Breast epithelium (tissue), 4 donors: Measurements from ENCODE around the gene RAB27B. TPM values are rescaled to one million over a fixed set of nuclear protein-coding genes. Genes with fewer than 3 reads are reported as not detected.
A peak's percentile ranks its signal among the peaks of the same experiment; 100 is the strongest.

Experiments used
- DNase-seq, 2 donors: peaks; one replicate each; pipeline ENCODE4 v3.0.0-alpha.2; 2019; ENCODE audit warnings: low spot score in 2 of 2
- H3K27ac ChIP-seq, 2 donors: fragments of 200-600 bp; sonication (generic) in 1 of 2; one replicate each; pipeline ENCODE4 v1.5.1; 2016 to 2019; ENCODE audit warnings: mild to moderate bottlenecking in 1 of 2
- H3K27me3 ChIP-seq, 2 donors: fragments of 200-600 bp; sonication (generic) in 1 of 2; one replicate each; pipeline versions ENCODE4 v1.5.1 to v1.6.0; 2017 to 2019; ENCODE audit warnings: control low read depth in 1 of 2, mild to moderate bottlenecking in 1 of 2
- H3K36me3 ChIP-seq: fragments of 200-600 bp; one replicate; pipeline ENCODE4 v1.5.1; 2019
- H3K4me1 ChIP-seq, 2 donors: fragments of 200-600 bp; sonication (generic); one replicate each; pipeline ENCODE4 v1.5.1; 2016 to 2019; ENCODE audit warnings: control low read depth in 1 of 2
- H3K4me3 ChIP-seq, 3 donors: fragments of 200-600 bp; sonication (generic); 1 replicate in 2 of 3; 2 replicates in 1 of 3; pipeline ENCODE4 v1.5.1; 2016 to 2019; ENCODE audit warnings: mild to moderate bottlenecking in 3 of 3, moderate library complexity in 2 of 3
- H3K9me3 ChIP-seq, 2 donors: fragments of 200-600 bp; sonication (generic) in 1 of 2; one replicate each; pipeline ENCODE4 v1.5.1; 2016 to 2019; ENCODE audit warnings: control low read depth in 1 of 2
- CTCF ChIP-seq, 3 donors: fragments of 450-650 bp; IDR thresholded peaks; one replicate each; pipeline ENCODE4 v1.5.1; 2016 to 2017; ENCODE audit warnings: antibody characterized with exemption in 3 of 3, mild to moderate bottlenecking in 3 of 3, moderate library complexity in 3 of 3
- POLR2A ChIP-seq: fragments of 450-650 bp; IDR thresholded peaks from one replicate; pipeline ENCODE4 v1.6.1; 2016; ENCODE audit warnings: antibody characterized with exemption, mild to moderate bottlenecking, moderate library complexity
- POLR2AphosphoS5 ChIP-seq, 3 donors: sonication (generic); formaldehyde crosslinking; IDR thresholded peaks; one replicate each; pipeline ENCODE4 v1.6.1; 2017; ENCODE audit warnings: antibody characterized with exemption in 3 of 3
- intact Hi-C: fragments of 100-400 bp; cut with DNase I; formaldehyde crosslinking; loops from one replicate; pipeline ENCODE4 v1.15.1; 2023; ENCODE audit warnings: low total_unique reads
- total RNA-seq, 3 donors: library from RNA; depleted of rRNA; stranded (reverse); fragments of >200 nt; gene quantifications; one replicate each; pipeline ENCODE4 v1.1.0, GENCODE V29; 2016

The RAB27B gene
- total RNA-seq, 3 donors from 2014 or later: 1.1 to 24.6 (median 11.8) TPM

- Histone ChIP-seq H3K36me3 (no peaks in the 10 kb centered on the region), H3K9me3 (no peaks in the 10 kb centered on the region), H3K4me1 (no peaks in the 10 kb centered on the region), H3K27me3 (no peaks in the 10 kb centered on the region), H3K4me3 (peak overlapping the region in 2 of 3 donors; percentile 56 to 64), H3K27ac (peak overlapping the region in 1 of 2 donors; percentile 88)
- no peak for DNase-seq
- intact Hi-C loops: no loop called here
- TF ChIP-seq POLR2AphosphoS5 (IDR thresholded peaks at IDR 0.05): no peak
- TF ChIP-seq POLR2A: no peak
- TF ChIP-seq CTCF (IDR thresholded peaks at IDR 0.05): no peak
These were observed 709 bp downstream of the RAB27B start for GRCh38 chr18:54828986-54829385.

DNA sequence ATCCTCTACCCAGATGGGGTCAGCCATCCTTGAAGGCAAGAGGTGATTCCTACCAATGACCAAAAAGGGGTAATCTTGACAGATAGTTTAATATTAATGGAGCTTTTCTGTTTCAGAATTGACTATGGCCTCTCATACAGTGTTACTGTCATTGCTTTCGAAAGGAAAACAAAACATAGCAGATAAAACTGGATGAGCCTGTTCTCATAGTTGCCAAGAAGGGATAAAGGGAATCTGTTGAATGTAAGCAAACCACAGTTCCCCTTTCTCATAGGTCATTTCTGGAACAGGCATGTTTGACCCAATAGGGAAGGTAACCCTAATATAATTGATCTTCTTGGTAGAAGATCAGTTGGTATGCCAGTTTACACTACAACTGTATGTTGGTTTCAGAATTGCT lies 1.6 kb downstream of the RAB27B start:
- intact Hi-C loops: no loop called here
- H3K4me3 ChIP-seq: peak overlapping the region in 2 of 3 donors; percentile 2 to 64
- TF ChIP-seq CTCF (IDR thresholded peaks at IDR 0.05) (no peak), POLR2AphosphoS5 (IDR thresholded peaks at IDR 0.05) (no peak), POLR2A (no peak)
- H3K27ac ChIP-seq: peak overlapping the region; percentile 70 to 88
- no peaks in the 10 kb centered on the region for H3K27me3 ChIP-seq
- no peak for DNase-seq
- no peaks in the 10 kb centered on the region for H3K36me3 ChIP-seq
- no peaks in the 10 kb centered on the region for H3K4me1 ChIP-seq
- no peaks in the 10 kb centered on the region for H3K9me3 ChIP-seq

DNA sequence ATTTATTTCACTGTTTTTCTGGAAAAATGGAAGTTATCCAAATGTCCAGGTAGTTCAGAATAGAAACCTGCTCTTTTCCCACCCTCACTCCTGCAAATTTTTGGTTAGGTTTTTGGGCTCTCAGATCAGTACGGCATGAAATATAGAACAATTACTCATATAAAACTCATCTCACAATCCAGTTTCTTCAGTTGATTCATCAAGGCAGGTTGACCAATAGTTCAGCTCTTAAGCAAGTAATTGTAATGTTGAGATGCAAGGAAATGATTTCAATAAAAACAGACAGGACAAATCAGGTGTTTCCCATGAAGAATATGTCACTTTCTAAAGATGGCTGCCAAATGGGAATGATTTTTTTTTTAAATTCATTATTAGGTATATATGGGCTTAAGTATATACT lies 2.0 kb downstream of the RAB27B start:
- Histone ChIP-seq H3K4me3 (peak overlapping the region in 1 of 3 donors; percentile 64), H3K4me1 (no peaks in the 10 kb centered on the region), H3K9me3 (no peaks in the 10 kb centered on the region), H3K36me3 (no peaks in the 10 kb centered on the region), H3K27me3 (no peaks in the 10 kb centered on the region), H3K27ac (peak overlapping the region; percentile 70 to 88)
- TF ChIP-seq POLR2AphosphoS5 (IDR thresholded peaks at IDR 0.05): no peak
- no peak for TF ChIP-seq POLR2A
- TF ChIP-seq CTCF (IDR thresholded peaks at IDR 0.05): no peak
- no peak for DNase-seq
- intact Hi-C loops: no loop called here

GRCh38 chr18:54830866-54831265 lies 2.6 kb downstream of the RAB27B start:
- no peaks in the 10 kb centered on the region for H3K36me3 ChIP-seq
- no peak for DNase-seq
- H3K27ac ChIP-seq: peak overlapping the region; percentile 70 to 88
- H3K27me3 ChIP-seq: no peaks in the 10 kb centered on the region
- no peaks in the 10 kb centered on the region for H3K9me3 ChIP-seq
- intact Hi-C loops: no loop called here
- no peaks in the 10 kb centered on the region for H3K4me1 ChIP-seq
- TF ChIP-seq CTCF (IDR thresholded peaks at IDR 0.05) (no peak), POLR2AphosphoS5 (IDR thresholded peaks at IDR 0.05) (no peak), POLR2A (no peak)
- H3K4me3 ChIP-seq: no peak overlapping the region

GRCh38 chr18:54835944-54836343 lies 7.7 kb downstream of the RAB27B start:
- intact Hi-C loops: no loop called here

More at GRCh38 chr18:54835944-54836343, 7.7 kb downstream of the RAB27B start:
- no peak for DNase-seq
- H3K4me3 ChIP-seq: no peak overlapping the region
- H3K27me3 ChIP-seq: no peaks in the 10 kb centered on the region
- no peaks in the 10 kb centered on the region for H3K4me1 ChIP-seq
- no peaks in the 10 kb centered on the region for H3K9me3 ChIP-seq
- H3K27ac ChIP-seq: no peak overlapping the region
- no peak for TF ChIP-seq POLR2A
- TF ChIP-seq POLR2AphosphoS5 (IDR thresholded peaks at IDR 0.05): no peak
- TF ChIP-seq CTCF (IDR thresholded peaks at IDR 0.05): no peak
- H3K36me3 ChIP-seq: no peaks in the 10 kb centered on the region
